Lower leg skin (tissue), 3 donors: ENCODE results near the gene COPZ1.

ENCODE experiments used
- CTCF ChIP-seq, 3 donors: fragments of 450-650 bp; IDR thresholded peaks; one replicate each; pipeline ENCODE4 v1.5.1; 2016; ENCODE audit warnings: antibody characterized with exemption in 3 of 3, mild to moderate bottlenecking in 3 of 3, moderate library complexity in 2 of 3
- POLR2A ChIP-seq, 2 donors: fragments of 450-650 bp; IDR thresholded peaks; one replicate each; pipeline ENCODE4 v1.6.1; 2016 to 2017; ENCODE audit warnings: antibody characterized with exemption in 2 of 2, mild to moderate bottlenecking in 1 of 2, moderate library complexity in 1 of 2

GRCh38 chr12:54349679-54350078 is 24.7 kb downstream of the COPZ1 start:
- no peak for TF ChIP-seq CTCF (IDR thresholded peaks at IDR 0.05)
- TF ChIP-seq POLR2A (IDR thresholded peaks at IDR 0.05) = no peak
